GM23338 (cell line): Measurements from ENCODE around the gene C1QTNF9.

Source experiments
- CREB1 ChIP-seq: fragments of 250-450 bp; sonication (Bioruptor Pico); IDR thresholded peaks from 2 replicates; pipeline ENCODE4 v1.5.0; 2020; ENCODE audit warnings: low read depth, mild to moderate bottlenecking, moderate library complexity
- CTCF ChIP-seq, 2 experiments: fragments of 200-600 bp in 1 of 2; sonication (generic) in 1 of 2; conservative IDR thresholded peaks; 2 replicates each; pipeline versions ENCODE4 v1.5.1 to v1.6.1; 2016 to 2017; ENCODE audit warnings: antibody characterized with exemption in 2 of 2, low read depth in 2 of 2, mild to moderate bottlenecking in 2 of 2, moderate library complexity in 1 of 2
- EZH2 ChIP-seq: fragments of 200-600 bp; sonication (generic); IDR thresholded peaks from one replicate; pipeline ENCODE4 v1.8.0; 2017; ENCODE audit warnings: antibody characterized with exemption, mild to moderate bottlenecking, low read depth; ENCODE audit not compliant: unreplicated experiment
- EZH2phosphoT487 ChIP-seq: fragments of 200-600 bp; sonication (generic); IDR thresholded peaks from one replicate; pipeline ENCODE4 v1.8.1; 2018; ENCODE audit warnings: antibody characterized with exemption; ENCODE audit not compliant: unreplicated experiment
- POLR2AphosphoS5 ChIP-seq: IDR thresholded peaks from 2 replicates; pipeline ENCODE4 v1.6.1; 2016; ENCODE audit warnings: antibody characterized with exemption, low read depth
- ZNF331 ChIP-seq: fragments of 250-450 bp; sonication (Bioruptor Pico); IDR thresholded peaks from 2 replicates; pipeline ENCODE4 v1.5.0; 2020; ENCODE audit warnings: low read depth, mild to moderate bottlenecking, moderate library complexity
- TF ChIP-seq, protein P1 (sequence below): IDR thresholded peaks from 2 replicates; pipeline ENCODE4 v1.6.1; 2016; ENCODE audit warnings: antibody characterized with exemption
- TF ChIP-seq, protein P2 (sequence below): IDR thresholded peaks from one replicate; pipeline ENCODE4 v1.6.1; 2018; ENCODE audit warnings: antibody characterized with exemption; ENCODE audit not compliant: unreplicated experiment

DNA sequence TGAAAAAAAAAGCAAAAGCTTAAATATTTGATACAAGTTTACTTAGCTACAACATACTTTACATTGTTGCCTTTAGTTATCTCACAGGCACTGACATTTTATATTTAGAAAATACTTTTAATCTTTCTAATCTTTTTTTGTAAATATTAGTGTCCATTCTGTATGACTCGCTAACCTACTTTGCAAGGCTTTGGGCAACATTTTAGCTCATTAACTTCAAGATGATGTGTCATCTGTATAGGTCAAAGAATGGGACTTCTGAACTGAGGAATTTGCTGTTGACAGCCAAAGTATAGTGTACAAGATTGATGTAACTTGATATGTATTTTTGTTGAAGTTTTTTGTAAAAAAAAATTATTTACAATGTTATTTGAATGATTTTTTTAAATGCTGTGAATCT is 2.7 kb upstream of the C1QTNF9 start:
- TF ChIP-seq CTCF (conservative IDR thresholded peaks at IDR 0.05; ENCODE audit: low read depth in 2 of 2) = no peak
- no peak for TF ChIP-seq EZH2
- TF ChIP-seq ZNF331 (CRISPR knock-in tag) = no peak
- TF ChIP-seq POLR2AphosphoS5 = no peak
- TF ChIP-seq, protein P1, sequence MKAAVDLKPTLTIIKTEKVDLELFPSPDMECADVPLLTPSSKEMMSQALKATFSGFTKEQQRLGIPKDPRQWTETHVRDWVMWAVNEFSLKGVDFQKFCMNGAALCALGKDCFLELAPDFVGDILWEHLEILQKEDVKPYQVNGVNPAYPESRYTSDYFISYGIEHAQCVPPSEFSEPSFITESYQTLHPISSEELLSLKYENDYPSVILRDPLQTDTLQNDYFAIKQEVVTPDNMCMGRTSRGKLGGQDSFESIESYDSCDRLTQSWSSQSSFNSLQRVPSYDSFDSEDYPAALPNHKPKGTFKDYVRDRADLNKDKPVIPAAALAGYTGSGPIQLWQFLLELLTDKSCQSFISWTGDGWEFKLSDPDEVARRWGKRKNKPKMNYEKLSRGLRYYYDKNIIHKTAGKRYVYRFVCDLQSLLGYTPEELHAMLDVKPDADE = no peak
- TF ChIP-seq CREB1 (CRISPR knock-in tag) = no peak
- TF ChIP-seq, protein P2, sequence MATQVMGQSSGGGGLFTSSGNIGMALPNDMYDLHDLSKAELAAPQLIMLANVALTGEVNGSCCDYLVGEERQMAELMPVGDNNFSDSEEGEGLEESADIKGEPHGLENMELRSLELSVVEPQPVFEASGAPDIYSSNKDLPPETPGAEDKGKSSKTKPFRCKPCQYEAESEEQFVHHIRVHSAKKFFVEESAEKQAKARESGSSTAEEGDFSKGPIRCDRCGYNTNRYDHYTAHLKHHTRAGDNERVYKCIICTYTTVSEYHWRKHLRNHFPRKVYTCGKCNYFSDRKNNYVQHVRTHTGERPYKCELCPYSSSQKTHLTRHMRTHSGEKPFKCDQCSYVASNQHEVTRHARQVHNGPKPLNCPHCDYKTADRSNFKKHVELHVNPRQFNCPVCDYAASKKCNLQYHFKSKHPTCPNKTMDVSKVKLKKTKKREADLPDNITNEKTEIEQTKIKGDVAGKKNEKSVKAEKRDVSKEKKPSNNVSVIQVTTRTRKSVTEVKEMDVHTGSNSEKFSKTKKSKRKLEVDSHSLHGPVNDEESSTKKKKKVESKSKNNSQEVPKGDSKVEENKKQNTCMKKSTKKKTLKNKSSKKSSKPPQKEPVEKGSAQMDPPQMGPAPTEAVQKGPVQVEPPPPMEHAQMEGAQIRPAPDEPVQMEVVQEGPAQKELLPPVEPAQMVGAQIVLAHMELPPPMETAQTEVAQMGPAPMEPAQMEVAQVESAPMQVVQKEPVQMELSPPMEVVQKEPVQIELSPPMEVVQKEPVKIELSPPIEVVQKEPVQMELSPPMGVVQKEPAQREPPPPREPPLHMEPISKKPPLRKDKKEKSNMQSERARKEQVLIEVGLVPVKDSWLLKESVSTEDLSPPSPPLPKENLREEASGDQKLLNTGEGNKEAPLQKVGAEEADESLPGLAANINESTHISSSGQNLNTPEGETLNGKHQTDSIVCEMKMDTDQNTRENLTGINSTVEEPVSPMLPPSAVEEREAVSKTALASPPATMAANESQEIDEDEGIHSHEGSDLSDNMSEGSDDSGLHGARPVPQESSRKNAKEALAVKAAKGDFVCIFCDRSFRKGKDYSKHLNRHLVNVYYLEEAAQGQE = no peak
- no peak for TF ChIP-seq EZH2phosphoT487
